ENCODE results near the gene ALDH1A1.

The ALDH1A1 gene

GRCh38 chr9:72952914-72953313 is at the start of gene ALDH1A1:
Gene ALDH1A1 (minus strand): TSS chr9:72953053. CDS start chr9:72953000, 53 bp downstream.
- TF ChIP-seq CTCF (IDR thresholded peaks at IDR 0.05; ENCODE audit: borderline replicate concordance, control extremely low read depth, extremely low read depth, insufficient read depth, missing control alignments), result no peak
- DNase-seq (ENCODE audit: low spot score), result no peak
- in situ Hi-C loops (cut with MboI; ENCODE audit: low sequenced_read_pairs, unreplicated experiment), result no loop called here

DNA sequence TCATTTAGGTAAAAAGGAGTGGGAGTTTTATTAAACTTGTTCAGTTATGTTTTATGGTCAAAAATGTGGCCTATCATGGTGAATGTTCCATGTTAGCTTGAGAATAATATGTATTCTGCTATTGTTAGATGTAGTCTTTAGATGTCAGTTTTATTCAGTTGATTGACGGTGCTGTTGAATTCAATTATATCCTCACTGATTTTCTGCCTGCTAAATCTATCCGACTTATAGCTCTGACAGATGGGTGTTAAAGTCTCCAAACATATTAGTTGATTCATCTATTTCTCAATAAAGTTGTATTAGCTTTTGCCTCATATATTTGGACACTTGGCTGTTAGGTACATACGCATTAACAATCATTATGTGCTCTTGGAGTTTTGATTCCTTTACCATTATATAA is 49.0 kb upstream of the ALDH1A1 start:
- in situ Hi-C loops (cut with MboI; ENCODE audit: low sequenced_read_pairs, unreplicated experiment), result no loop called here
- DNase-seq (ENCODE audit: low spot score), result no peak
- no peak for TF ChIP-seq CTCF (IDR thresholded peaks at IDR 0.05; ENCODE audit: borderline replicate concordance, control extremely low read depth, extremely low read depth, insufficient read depth, missing control alignments)

- in situ Hi-C loops (cut with MboI; ENCODE audit: low sequenced_read_pairs, unreplicated experiment), result no loop called here
- no peak for TF ChIP-seq CTCF (IDR thresholded peaks at IDR 0.05; ENCODE audit: borderline replicate concordance, control extremely low read depth, extremely low read depth, insufficient read depth, missing control alignments)
- DNase-seq (ENCODE audit: low spot score), result no peak
These were observed 45.5 kb upstream of the ALDH1A1 start for GRCh38 chr9:72998363-72998762.

DNA sequence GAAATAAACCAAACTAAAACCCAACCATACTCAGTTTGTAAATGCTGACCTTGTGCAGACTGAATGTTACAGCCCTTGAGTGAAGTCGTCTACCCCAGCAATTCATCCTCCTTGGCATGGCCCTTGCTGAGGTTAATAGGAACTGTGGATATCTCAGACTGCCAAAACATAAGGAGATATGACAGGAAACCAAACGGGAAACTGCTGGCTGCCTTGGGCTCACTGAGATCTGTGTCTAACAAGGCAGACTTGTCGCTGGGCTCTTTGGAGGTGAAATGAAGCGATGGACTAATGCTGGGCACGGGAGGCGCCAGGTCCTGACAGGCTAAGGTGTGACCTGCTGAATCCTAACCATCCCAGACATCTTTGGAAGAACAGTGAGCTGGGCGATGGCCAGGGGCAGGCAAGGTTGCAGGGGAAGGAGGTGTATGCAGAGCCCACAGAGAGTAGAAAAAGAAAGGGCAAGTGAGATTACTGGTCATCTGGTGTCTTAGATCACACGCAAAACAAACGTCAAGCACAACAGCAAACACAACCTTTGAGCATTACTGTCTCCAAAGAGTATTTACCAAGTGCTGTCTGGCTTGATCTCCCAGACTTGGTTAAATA is 44.6 kb upstream of the ALDH1A1 start:
- no peak for DNase-seq (ENCODE audit: low spot score)
- in situ Hi-C loops (cut with MboI; ENCODE audit: low sequenced_read_pairs, unreplicated experiment), result no loop called here
- TF ChIP-seq CTCF (IDR thresholded peaks at IDR 0.05; ENCODE audit: borderline replicate concordance, control extremely low read depth, extremely low read depth, insufficient read depth, missing control alignments), result no peak

DNA sequence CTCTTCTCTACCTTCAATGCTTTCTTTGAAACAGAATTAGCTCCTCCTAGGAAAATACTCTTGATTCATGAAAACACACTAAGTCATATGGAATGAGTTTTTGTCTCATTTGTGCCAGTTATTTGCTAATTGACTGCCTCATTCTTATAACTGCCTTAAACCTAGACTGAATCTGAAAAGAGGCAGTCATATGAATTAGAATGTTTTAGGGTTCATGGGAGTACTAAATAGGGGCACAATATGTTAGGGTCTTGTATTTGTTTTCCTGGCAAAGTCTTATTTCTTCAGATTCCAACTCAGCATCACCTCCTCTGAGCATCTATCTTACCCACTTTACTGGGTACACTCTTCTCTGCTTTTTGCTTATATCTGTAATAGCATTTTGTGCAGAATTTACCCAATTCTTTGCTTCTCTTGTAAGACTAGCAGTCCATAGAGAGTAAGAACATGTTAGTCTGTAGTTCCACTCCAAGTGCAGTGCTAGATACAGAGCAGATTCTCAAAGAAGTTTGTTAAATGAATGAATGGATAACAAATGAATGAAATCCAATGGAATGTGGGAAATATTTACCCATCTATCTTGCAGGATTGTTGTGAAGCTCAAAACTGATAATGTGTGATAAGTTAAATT is 43.9 kb upstream of the ALDH1A1 start:
- no peak for DNase-seq (ENCODE audit: low spot score)

GRCh38 chr9:72996114-72996513 is 43.3 kb upstream of the ALDH1A1 start:
- TF ChIP-seq CTCF (IDR thresholded peaks at IDR 0.05; ENCODE audit: borderline replicate concordance, control extremely low read depth, extremely low read depth, insufficient read depth, missing control alignments), result no peak
- no peak for DNase-seq (ENCODE audit: low spot score)
- in situ Hi-C loops (cut with MboI; ENCODE audit: low sequenced_read_pairs, unreplicated experiment), result no loop called here

More for the DNA sequence above, 43.9 kb upstream of the ALDH1A1 start:
- TF ChIP-seq CTCF (IDR thresholded peaks at IDR 0.05; ENCODE audit: borderline replicate concordance, control extremely low read depth, extremely low read depth, insufficient read depth, missing control alignments), result no peak
- in situ Hi-C loops (cut with MboI; ENCODE audit: low sequenced_read_pairs, unreplicated experiment), result no loop called here
